ENCODE data around the gene SDR39U1.

Gene SDR39U1

DNA sequence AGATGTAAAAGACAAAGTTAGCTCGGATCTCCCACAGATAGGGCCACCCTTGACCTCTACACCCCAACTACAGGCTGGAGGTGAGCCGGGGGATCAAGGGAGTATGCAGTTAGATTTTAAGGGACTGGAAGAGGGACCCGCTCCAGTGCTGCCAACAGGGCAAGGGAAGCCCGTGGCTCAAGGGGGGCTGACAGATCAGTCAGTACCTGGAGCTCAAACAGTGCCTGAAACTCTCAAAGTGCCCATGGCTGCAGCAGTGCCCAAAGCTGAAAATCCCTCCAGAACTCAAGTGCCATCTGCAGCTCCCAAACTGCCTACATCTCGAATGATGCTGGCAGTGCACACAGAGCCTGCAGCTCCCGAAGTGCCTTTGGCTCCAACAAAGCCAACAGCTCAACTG, 33.4 kb downstream of the SDR39U1 start:
- no peak overlapping the region for H3K4me3 ChIP-seq (ENCODE audit: low read depth, low read length)
- TF ChIP-seq, protein P1, sequence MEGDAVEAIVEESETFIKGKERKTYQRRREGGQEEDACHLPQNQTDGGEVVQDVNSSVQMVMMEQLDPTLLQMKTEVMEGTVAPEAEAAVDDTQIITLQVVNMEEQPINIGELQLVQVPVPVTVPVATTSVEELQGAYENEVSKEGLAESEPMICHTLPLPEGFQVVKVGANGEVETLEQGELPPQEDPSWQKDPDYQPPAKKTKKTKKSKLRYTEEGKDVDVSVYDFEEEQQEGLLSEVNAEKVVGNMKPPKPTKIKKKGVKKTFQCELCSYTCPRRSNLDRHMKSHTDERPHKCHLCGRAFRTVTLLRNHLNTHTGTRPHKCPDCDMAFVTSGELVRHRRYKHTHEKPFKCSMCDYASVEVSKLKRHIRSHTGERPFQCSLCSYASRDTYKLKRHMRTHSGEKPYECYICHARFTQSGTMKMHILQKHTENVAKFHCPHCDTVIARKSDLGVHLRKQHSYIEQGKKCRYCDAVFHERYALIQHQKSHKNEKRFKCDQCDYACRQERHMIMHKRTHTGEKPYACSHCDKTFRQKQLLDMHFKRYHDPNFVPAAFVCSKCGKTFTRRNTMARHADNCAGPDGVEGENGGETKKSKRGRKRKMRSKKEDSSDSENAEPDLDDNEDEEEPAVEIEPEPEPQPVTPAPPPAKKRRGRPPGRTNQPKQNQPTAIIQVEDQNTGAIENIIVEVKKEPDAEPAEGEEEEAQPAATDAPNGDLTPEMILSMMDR (IDR thresholded peaks at IDR 0.05; ENCODE audit: low read depth, low read length), result no peak

DNA sequence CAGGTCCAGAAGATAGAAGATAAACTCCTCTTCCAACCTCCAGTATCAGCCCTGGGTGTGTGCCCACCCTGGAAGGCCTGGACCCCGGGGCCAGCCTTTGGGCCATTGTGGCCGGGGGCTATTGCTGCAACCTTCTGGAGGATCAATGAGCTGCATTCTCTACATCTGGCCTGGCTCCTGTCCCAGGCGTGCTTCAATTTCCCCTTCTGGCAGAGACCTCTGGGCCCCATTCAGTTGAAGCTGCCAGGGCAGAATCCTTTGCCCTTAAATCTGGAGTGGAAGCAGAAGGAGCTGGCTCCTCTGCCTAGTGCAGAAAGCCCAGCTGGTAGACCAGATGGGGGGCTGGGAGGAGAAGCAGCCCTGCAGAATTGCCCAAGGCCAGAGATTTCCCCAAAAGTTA, 33.8 kb downstream of the SDR39U1 start:
- H3K4me3 ChIP-seq (ENCODE audit: low read depth, low read length), result no peak overlapping the region
- TF ChIP-seq, protein P1 (IDR thresholded peaks at IDR 0.05; ENCODE audit: low read depth, low read length), result no peak

GRCh38 chr14:24407608-24408325, 34.8 kb downstream of the SDR39U1 start:
- H3K4me3 ChIP-seq (ENCODE audit: low read depth, low read length), result no peak overlapping the region
- TF ChIP-seq, protein P1 (IDR thresholded peaks at IDR 0.05; ENCODE audit: low read depth, low read length), result no peak

- no peak overlapping the region for H3K4me3 ChIP-seq (ENCODE audit: low read depth, low read length)
- TF ChIP-seq, protein P1 (IDR thresholded peaks at IDR 0.05; ENCODE audit: low read depth, low read length), result no peak
These were observed 36.2 kb downstream of the SDR39U1 start for GRCh38 chr14:24406416-24406815.

DNA sequence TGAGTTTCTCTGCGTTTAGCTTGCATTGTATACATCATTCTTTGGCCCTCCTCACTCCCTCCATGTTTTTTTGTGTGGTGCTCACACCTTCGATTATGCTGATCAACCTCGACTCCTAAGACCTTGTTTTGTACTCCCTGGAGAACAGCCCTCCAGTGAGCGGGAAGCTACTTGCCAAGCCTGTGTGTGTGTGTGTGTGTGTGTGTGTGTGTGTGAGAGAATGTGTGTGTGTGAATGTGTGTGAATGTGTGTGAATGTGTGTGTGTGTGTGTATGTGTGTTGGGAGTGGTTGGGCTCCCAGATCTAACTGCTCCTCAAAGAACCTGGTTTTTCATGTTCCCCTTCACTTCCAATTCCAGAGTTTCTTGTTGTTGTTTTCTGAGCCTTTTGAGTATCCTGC, 37.8 kb downstream of the SDR39U1 start:
- TF ChIP-seq, protein P1 (IDR thresholded peaks at IDR 0.05; ENCODE audit: low read depth, low read length), result no peak
- no peak overlapping the region for H3K4me3 ChIP-seq (ENCODE audit: low read depth, low read length)

DNA sequence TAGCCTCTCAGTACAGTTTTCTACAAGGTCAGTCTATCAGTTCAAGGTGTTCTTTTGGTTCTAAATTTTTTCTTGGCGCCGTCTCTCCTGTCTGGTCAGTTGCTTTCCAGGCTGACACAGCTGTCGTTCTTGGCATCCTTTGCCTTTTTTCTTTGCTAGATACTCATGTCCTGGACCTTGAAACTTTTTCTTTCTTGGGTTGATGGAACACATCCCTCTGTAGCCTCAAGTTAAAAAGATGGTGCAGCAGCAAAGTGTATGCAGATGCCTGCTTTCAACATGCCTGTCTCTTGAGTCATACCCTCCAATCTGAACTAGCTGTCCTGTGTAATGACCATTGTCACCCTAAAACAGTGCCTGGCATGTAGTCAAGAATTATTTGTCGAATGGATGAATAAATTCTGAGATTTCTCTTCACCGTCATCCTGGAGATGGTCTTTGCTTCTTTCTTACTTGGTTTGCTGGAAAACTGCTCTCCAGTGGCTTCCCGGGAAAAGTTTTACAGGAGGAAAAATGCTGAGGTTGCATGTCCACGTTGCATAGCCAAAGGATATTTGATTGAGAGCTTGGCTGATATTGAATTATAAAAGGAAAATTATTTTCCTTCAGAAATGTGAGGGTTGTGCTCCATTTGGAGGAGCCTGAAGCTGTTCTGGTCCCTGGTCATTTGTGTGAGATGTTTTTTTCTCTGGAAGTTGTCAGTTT, 39.1 kb downstream of the SDR39U1 start:
- no peak overlapping the region for H3K4me3 ChIP-seq (ENCODE audit: low read depth, low read length)
- TF ChIP-seq, protein P1 (IDR thresholded peaks at IDR 0.05; ENCODE audit: low read depth, low read length), result no peak

Measured in WI38 (cell line).